Stomach (tissue), 4 donors: ENCODE measurements around the gene OST4.

ENCODE experiments used
- POLR2A ChIP-seq, 4 donors: fragments of 450-650 bp; IDR thresholded peaks; one replicate each; pipeline ENCODE4 v1.6.1; 2016; ENCODE audit warnings: antibody characterized with exemption in 4 of 4, control low read depth in 2 of 4, mild to moderate bottlenecking in 1 of 4, moderate library complexity in 1 of 4
- POLR2AphosphoS5 ChIP-seq, 3 donors: sonication (generic); formaldehyde crosslinking; IDR thresholded peaks; one replicate each; pipeline ENCODE4 v1.6.1; 2016; ENCODE audit warnings: antibody characterized with exemption in 3 of 3
- TF ChIP-seq, protein P1 (sequence below), 7 experiments: fragments of 450-650 bp in 4 of 7; fragments of 200-600 bp in 3 of 7; sonication (generic) in 3 of 7; IDR thresholded peaks; one replicate each; pipeline ENCODE4 v1.5.1; 2016 to 2019; ENCODE audit warnings: antibody characterized with exemption in 7 of 7, control low read depth in 2 of 7, mild to moderate bottlenecking in 1 of 7

DNA sequence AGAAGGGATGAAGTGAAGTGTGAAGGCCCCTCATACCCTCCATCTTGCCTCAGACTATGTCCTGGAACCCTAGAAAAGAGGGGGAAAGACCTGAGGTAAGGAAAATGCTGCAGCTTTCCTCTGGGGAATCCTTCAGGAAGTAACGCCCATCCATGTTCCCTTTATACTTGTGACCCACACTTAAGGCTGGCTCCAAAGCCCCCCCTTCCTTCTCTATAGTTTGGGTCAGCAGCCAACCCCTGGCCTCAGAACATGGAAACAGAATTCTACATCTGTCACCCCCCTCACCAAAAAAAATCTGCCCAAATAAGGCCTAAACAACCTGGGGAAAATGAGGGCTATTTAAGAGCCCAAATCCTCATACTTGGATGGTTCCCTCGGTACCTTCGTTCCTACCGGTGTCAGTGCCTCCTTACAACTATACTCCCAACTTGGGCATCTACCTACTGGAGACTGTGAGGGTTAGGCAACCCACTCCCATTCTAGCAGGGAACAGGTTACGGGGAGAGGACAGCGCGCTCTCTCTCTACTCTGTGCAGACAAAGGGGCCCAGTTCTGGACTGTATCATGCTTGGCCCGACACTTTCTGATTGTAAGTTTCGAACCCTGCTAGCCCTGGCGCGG, 689 bp downstream of the OST4 start:
- TF ChIP-seq, protein P1, sequence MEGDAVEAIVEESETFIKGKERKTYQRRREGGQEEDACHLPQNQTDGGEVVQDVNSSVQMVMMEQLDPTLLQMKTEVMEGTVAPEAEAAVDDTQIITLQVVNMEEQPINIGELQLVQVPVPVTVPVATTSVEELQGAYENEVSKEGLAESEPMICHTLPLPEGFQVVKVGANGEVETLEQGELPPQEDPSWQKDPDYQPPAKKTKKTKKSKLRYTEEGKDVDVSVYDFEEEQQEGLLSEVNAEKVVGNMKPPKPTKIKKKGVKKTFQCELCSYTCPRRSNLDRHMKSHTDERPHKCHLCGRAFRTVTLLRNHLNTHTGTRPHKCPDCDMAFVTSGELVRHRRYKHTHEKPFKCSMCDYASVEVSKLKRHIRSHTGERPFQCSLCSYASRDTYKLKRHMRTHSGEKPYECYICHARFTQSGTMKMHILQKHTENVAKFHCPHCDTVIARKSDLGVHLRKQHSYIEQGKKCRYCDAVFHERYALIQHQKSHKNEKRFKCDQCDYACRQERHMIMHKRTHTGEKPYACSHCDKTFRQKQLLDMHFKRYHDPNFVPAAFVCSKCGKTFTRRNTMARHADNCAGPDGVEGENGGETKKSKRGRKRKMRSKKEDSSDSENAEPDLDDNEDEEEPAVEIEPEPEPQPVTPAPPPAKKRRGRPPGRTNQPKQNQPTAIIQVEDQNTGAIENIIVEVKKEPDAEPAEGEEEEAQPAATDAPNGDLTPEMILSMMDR (IDR thresholded peaks at IDR 0.05): no peak
- no peak for TF ChIP-seq POLR2A (IDR thresholded peaks at IDR 0.05)
- TF ChIP-seq POLR2AphosphoS5 (IDR thresholded peaks at IDR 0.05): no peak
